ENCODE data around the gene PLCXD1.
"Not testable (repeated sequence)": the region's sequence is repeated elsewhere in the genome, so short reads cannot be mapped to it uniquely, and the experiment has no call there.

The PLCXD1 gene

GRCh38 chrX:317424-318067 is 36.4 kb downstream of the PLCXD1 start:
- DNase-seq (ENCODE audit: low read depth): no peak

GRCh38 chrX:318068-318738 is 37.0 kb downstream of the PLCXD1 start:
- DNase-seq (ENCODE audit: low read depth): peak; percentile 93

- peak; percentile 98 for DNase-seq (ENCODE audit: low read depth)
Measured at GRCh38 chrX:318739-319578, 37.8 kb downstream of the PLCXD1 start, which contains the start of gene GTPBP6. Gene GTPBP6, minus strand, starts transcription at chrX:318796. Its CDS starts 9 bp downstream, at chrX:318787.

GRCh38 chrX:319579-320125 is 38.5 kb downstream of the PLCXD1 start:
- DNase-seq (ENCODE audit: low read depth): no peak

GRCh38 chrX:320126-320783 is 39.1 kb downstream of the PLCXD1 start:
- no peak for DNase-seq (ENCODE audit: low read depth)

- no peak for DNase-seq (ENCODE audit: low read depth)
Measured at GRCh38 chrX:323721-324628, 42.8 kb downstream of the PLCXD1 start.

- DNase-seq (ENCODE audit: low read depth): not testable (repeated sequence)
Measured at GRCh38 chrX:324664-325063, 43.5 kb downstream of the PLCXD1 start.

GRCh38 chrX:327660-328126 is 46.5 kb downstream of the PLCXD1 start:
- no peak for DNase-seq (ENCODE audit: low read depth)

GRCh38 chrX:329291-329910 is 48.2 kb downstream of the PLCXD1 start:
- DNase-seq (ENCODE audit: low read depth): no peak

- DNase-seq (ENCODE audit: low read depth): not testable (repeated sequence)
Measured at GRCh38 chrX:330141-330725, 49.1 kb downstream of the PLCXD1 start.

- no peak for DNase-seq (ENCODE audit: low read depth)
Measured at GRCh38 chrX:330726-331150, 49.6 kb downstream of the PLCXD1 start.

- no peak for DNase-seq (ENCODE audit: low read depth)
Measured at GRCh38 chrX:331151-331824, 50.1 kb downstream of the PLCXD1 start.

GRCh38 chrX:331825-332495 is 50.8 kb downstream of the PLCXD1 start:
- DNase-seq (ENCODE audit: low read depth): no peak

- no peak for DNase-seq (ENCODE audit: low read depth)
Measured at GRCh38 chrX:332496-332860, 51.3 kb downstream of the PLCXD1 start.

- DNase-seq (ENCODE audit: low read depth): no peak
Measured at GRCh38 chrX:332916-333610, 51.9 kb downstream of the PLCXD1 start.

GRCh38 chrX:333611-334311 is 52.6 kb downstream of the PLCXD1 start:
- DNase-seq (ENCODE audit: low read depth): no peak

GRCh38 chrX:334331-334891 is 53.2 kb downstream of the PLCXD1 start:
- no peak for DNase-seq (ENCODE audit: low read depth)

Data from stimulated activated CD8-positive, alpha-beta memory T cell treated with anti-CD3 and anti-CD28 coated beads, Interleukin-4, amount 100 ng/mL, for 24 hours (primary cell).